ENCODE data around the gene VSIR.

The VSIR gene

DNA sequence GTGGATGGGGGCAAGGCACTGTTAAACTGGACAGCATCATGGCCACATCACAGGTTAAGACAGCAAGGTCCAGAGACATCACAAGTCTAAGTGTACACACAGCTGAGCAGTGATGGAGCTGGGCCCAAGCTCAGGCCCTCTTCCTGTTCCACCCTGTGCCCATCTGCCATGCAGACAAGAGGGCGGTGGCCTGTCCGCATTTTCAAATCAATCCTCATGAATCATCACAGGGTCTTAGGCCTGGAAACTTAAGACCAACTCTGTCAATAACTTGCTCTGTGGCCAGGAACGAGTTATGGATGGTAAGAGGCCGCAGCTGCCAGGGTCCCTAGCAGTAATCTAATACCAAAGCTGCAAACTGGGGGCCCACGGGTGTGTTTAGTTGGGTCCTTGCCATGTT is 56.9 kb downstream of the VSIR start:
- DNase-seq, result no peak

DNA sequence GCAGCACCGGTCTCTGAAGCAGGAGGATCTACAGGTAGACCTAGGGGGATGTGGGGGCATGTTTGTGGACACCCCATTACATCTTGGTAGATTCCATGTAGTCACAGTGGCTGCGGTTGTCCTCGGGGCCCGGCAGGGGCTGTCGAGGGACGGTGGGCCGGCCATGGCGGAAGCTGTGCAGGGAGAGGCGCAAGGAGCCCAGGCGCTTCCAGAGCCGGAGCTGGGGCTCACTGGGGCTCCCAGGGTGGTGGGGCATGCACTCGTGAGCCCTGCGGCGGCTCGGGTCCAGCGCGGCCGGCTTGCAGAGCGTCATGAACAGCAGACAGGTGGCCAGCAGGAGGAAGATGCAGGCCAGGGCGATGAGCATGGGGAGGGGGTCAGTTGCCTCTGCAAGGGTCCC is 57.5 kb downstream of the VSIR start:
- no peak for DNase-seq

DNA sequence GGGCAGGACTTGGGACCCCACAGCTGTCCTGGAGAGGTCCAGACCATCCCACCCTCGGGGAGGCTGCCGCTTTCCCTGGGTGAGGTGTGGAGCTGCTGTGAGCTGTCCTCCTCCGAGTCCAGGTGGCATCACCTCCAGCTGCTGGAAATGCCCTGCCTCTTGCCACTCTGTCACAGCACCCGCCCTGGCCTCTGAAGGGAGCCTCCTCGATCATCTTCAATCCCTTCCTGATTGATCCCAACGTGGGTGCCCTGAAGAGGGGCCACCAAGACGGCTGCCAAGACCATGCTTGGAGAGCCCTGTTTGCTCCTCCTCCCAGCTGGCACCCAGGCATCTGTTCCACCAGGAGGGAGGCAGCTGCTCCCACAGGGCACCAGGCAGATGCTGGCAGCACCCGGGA is 58.3 kb downstream of the VSIR start:
- peak in 1 of 58 donors; percentile 15 for DNase-seq

DNA sequence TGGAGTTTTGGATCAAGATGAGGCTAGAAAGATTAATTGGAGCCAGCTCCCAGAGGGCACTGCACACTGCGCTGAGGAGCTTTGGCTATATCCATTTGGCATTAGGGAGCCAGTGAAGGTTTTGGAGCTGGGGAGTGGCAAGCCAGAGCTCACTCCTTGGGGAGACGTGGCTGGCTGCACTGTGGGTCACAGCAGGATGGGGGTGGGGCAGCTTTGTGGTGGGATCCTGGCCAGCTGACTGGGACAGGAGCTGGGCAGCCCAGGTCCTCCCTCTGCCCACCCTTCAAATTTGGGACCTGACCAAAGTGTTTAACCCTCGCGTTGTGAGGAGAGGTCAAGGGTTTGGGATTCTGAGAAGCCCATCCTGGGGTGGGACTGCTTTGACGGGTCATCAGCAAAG is 58.7 kb downstream of the VSIR start:
- peak in 1 of 58 donors; percentile 20 for DNase-seq

DNA sequence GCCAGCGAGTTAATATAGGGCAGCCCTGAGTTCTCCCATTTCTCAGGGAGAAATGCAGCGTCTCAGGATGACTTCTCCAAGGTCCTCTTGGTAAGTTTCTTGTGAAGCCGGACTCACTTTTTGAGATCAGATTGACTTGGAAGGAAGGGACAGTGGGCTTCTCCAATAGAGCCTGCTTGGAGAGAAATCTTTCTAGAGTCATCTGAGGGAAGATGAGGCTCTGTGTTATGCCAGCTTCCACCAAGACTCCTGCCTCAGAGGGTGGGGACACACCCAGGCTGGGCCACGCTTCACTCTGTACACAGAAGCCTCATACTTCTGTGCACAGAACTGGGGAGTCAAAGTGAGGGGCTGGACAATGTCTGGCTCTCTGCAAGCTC is 59.3 kb downstream of the VSIR start:
- DNase-seq, result no peak

DNA sequence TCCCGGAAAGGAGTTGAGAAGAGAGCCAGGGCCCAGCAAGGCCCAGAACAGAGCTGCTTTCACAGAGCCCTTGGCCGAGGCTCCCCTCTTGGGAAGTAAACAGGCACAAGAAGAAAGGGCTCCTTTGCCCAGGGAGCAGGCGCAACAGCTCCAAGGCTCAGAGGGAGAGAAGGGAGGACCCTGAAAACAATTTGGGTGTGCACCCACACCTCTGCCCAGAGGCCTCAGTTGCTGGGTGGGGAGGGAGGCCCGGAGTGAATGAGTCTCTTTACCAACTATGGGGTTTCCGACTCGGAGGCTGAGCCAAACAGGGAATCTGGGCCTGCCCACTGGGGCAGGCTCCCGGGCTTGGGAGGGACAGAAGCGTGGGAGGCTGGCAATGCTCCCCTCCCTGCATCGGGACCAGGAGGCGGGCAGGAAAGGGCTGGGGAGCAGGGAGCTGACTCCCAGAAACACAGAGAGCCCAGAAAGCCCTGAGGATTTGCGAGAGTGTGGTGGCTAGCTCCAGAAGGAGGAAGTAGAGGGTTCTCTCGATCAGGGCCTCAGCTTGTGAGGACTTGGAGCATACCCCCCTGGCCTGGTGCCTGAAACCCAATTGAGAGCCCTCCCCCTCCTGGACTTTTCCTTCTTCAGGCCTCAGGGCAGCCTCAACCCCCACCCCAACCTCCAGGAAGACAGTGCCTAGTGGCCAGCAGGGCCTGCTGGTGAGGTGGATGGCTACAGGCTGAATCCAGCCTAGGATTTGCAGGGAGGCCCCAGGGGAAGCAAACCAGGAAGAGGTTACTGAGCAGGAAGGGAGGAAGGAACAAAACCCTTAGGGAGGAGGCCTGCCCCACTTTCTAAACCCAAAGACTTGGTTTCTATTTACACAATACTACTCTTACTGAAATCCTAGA is 59.9 kb downstream of the VSIR start:
- DNase-seq, result peak; percentile 23 to 99 (median 90)

DNA sequence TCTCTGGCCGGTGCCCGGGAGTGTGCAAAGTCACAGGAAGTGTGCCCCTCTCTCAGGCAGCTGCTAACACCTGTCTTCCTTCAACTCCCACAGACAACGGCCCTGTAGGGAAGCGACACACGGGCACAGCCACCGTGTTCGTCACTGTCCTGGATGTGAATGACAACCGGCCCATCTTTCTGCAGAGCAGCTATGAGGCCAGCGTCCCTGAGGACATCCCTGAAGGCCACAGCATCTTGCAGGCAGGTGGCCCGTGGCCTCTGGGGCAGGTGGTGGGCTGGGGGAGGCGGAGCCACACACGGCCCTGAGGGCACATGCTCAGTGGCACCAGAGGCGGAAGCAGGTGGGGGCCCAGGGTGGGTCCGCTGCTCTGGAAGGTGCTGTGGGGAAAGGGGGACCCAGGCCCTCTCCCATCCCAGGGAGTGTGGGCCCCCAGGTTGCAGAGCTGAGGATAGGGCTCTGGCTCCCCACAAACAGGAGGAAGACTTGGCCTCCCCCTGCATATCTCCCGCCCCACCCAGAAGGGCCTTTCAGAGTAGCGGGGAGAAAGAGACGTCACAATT is 60.7 kb downstream of the VSIR start:
- DNase-seq, result no peak

DNA sequence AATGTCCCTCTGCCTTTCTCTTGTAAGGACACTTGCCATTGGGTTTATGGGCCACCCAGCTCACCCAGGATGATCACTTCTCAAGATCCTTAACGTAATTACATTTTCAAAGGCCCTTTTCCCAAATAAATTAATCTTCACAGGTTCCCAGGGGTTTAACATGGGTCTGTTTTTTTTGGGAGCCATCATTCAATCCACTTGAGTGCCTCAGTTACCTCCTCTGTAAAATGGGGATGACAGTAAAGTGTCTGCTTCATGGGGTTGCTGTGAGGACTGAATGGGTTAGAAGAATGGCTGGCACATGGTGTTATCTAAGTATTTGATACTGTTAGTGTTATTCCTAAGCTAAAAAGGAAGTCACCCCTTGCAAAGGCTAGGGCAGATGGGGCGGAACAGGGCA is 61.1 kb downstream of the VSIR start:
- no peak for DNase-seq

DNA sequence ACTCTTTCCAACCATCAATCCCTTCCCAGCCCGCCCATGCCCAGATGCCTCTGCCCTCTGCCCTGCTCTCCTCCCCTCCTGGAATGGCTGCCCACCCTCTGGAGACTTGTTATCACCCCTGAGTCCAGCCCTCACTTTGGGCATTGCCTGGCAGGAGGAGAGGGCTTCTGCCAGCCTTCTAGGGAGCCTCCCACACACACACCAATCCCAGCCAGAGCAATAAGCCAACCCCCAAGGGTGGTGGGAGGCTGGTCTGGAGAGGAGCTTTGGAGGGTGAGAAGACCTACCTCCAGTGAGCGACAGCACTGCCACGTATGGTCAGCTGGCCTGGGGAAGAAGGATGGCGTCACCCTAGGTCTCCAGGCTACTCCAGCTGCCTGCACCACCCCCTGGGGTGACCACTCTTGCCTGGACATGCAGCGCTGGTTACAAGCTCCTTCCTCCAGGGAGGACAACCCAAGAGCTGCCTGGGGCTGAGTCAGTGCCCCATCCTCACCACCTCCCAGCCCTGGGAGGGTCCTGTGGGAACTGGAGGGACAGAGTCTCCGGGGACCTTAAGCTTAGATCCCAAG is 62.2 kb downstream of the VSIR start:
- DNase-seq, result no peak

DNA sequence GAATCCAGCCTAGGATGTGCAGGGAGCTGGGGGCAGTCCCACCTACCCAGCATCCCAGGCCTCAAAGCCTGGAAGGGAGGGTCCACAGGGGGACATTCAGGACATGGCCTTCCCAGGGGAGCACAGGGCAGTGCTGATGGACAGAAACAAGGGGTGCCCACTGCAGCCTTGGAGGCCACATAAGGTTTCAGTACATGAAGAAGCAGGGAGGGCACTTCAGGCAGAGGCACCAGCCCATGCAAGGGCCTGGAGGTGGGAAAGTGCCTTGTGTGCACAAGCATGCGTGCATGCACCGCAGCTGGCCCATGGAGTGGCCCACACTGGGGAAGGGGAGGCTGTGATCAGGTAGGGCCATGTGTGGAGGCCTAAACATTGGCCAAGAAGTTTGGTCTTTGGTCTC is 62.8 kb downstream of the VSIR start:
- DNase-seq, result no peak

DNA sequence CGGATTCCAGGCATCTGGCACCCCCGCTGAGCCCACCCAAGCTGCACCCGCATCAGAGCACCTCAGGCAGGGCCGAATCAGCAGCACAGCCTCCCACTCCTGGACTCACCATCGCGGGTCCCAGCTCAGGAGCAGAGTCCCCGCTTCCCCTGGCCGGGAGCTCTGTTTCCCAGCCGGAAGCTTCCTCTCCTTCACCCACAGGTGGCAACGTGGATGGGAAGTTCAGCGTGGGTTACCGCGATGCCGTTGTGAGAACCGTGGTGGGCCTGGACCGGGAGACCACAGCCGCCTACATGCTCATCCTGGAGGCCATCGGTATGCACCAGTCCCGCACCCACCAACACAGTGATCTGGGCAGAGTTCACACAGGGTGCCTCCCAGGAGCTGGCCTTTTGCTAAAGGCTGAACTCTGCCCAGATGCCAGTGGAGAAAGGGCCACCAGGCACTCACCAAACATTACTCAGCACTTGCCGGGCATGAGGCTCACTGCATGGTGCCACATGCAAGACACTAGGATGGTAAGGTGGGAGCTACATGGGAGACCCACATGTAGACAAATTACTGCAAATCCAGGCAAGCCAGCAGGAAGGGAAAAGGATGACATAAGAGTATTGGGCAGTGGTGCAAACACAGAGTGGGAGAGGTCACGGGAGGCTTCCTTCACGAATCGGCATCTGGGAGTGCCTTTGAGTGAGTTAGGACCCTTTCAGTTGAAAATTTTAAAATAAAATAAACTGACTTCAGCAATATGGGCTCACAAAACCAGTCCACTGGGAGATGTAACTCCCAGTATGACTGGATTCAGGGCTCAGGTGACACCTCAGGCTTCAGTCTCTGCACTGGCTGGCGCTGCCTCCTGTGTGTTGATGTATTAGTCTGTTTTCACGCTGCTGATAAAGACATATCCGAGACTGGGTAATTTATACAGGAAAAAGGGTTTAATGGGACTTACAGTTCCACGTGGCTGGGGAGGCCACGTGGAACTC is 64.1 kb downstream of the VSIR start:
- no peak for DNase-seq

DNA sequence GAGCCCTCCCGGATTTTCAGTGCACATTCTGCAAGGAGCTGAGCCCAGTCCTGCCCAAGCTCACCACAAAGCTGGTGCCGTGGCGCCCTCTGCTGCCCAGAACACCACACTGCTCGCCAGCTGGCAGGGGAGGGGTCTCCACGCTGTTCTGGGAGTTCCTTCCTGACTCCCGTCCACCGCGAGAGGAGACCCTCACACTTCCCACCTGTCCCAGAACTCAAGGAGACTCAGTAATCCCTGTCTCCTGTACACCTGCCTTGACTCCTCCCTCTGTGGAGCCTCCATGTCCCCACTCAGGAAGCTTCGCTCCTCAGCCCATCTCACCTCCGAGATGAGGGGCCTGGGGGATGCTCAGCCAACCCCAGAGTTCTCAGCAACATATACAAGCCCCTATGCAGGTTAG is 65.0 kb downstream of the VSIR start:
- DNase-seq, result peak in 47 of 58 donors; percentile 13 to 72 (median 40)

DNA sequence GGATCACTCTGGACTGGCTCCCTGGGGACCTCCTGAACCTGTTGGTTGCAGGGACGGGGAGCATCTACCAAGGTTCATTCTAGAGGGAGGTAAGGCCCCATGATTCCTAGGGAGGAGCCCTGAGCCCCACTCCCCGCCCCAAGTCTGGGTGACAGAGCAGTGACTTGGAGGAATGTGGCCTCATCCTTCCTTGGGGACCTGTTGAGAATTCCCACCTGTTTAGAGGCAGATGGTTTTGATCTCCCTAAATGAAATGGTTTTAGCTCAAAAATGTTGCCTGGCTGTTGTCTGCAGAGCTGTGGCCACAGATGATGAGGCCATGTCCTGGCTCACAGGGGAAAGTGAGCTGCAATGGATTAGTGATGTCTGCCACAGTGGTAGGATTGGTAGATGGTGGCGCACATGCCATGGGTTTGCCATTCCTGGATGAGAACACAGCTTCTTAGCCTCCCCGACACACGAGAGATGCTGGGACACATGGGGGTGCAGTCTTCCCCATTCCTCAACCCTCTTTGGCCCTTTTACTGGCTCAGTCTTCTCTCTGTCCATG is 66.0 kb downstream of the VSIR start:
- no peak for DNase-seq

DNA sequence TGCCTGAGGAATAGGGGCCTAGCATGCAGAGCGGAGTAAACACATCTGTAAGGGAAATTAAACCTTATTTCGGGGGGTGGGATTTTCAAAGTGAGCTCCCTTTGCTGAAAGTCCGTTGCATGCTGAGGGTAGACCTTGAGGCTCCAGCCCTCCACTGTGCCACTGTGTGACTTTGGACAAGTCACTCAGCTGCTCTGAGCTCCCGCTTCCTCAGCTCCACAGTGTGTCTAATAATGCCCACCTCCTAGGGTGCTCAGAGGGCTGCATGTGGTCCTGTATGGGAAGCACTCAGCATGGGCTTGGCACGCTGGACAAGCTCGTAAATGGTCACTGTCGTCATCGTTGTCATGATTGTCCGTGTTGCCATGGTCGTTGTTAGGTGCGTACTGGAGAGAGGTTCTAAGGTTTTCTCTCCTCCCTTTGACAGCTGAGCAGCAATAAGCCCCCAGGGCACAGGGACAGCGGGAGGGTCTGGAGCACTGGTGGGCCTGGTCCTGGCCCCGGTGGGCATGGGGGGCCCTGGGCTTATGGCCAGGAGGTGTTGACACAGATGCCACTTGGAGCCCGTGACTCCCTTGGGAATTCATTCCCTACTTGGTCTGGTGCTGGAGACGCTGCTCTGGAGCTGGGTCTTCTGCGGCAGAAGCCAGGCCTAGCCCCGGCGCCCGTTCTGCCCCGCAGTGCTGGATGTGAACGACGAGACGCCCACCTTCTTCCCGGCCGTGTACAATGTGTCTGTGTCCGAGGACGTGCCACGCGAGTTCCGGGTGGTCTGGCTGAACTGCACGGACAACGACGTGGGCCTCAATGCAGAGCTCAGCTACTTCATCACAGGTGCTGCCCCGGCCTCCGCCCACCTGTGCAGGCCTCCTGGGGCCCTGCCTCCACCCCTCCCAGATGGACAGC is 66.9 kb downstream of the VSIR start:
- DNase-seq, result no peak

DNA sequence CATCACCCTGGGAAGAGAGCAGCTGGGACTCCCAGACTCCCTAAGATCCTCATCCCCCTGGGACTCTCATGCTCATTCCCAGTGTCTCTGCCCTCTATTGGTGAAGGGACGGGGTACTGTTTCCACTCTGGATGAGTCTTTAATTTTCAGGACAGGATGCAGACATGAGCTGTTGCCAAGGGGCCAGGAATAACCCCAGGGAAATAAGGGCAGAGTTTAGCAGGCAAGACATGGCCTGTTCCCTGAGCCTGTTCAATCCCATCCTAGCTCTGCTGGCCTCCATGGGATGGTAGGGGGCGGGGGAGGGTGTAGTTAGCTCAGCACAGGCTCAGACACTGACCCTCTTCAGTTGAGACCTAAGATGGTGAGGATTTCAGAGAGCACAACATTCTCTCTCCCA is 67.7 kb downstream of the VSIR start:
- no peak for DNase-seq

DNA sequence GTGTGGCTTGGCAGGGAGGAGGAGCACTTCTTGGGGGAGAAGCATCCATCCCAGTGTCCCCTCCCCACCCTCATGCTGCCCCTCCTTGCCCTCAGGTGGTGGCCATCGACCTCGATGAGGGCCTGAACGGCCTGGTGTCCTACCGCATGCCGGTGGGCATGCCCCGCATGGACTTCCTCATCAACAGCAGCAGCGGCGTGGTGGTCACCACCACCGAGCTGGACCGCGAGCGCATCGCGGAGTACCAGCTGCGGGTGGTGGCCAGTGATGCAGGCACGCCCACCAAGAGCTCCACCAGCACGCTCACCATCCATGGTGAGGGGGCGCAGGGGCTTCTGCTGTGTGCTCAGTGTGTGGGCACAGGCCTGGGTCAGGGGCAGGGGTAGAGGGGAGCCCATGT is 68.5 kb downstream of the VSIR start:
- no peak for DNase-seq

DNA sequence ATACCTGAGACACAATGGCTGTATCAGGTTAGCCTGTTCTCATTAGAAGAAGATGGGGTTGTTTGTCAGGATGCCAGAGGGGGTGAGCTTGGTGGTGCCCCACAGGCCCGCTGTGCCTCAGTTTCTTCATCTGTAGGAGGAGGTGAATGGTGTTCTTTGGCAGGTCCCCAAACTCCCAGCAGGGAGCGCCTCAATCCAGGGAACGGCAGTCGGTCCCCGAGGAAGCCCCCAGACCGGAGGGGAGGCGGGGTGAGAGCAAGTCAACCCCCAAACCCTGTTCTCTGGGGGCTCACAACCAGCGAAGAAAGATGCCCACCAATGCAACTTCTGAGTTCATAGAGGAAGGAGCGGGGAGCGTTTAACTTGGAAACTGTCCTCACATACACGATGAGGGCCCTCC is 69.7 kb downstream of the VSIR start:
- DNase-seq, result no peak

DNA sequence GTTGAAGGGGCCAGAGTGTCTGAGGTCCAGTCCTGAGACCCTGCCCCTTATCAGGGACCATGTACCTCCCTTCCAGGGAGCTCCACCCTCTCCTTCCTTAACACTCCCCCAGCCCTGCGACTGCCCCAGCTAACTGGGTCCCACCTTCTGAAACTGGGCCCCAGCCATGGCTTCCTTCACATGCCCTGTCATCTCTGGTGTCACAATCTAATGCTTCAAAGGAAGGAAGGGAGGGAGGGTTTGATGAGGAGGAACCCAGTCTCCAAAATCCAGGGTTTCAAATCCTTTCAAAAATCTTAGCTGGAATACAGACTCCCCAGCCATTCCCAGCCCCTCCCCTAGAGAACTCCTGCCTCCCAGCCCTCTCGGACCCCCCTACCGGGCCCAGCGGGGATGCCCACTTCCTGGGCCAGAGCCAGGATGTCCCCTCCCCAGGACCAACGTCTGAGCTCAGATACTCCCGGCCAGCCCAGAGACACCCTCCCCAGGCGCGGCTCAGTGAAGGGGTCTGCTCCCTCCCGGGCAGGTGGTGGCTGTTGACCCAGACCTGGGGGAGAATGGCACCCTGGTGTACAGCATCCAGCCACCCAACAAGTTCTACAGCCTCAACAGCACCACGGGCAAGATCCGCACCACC is 71.7 kb downstream of the VSIR start:
- DNase-seq, result no peak

DNA sequence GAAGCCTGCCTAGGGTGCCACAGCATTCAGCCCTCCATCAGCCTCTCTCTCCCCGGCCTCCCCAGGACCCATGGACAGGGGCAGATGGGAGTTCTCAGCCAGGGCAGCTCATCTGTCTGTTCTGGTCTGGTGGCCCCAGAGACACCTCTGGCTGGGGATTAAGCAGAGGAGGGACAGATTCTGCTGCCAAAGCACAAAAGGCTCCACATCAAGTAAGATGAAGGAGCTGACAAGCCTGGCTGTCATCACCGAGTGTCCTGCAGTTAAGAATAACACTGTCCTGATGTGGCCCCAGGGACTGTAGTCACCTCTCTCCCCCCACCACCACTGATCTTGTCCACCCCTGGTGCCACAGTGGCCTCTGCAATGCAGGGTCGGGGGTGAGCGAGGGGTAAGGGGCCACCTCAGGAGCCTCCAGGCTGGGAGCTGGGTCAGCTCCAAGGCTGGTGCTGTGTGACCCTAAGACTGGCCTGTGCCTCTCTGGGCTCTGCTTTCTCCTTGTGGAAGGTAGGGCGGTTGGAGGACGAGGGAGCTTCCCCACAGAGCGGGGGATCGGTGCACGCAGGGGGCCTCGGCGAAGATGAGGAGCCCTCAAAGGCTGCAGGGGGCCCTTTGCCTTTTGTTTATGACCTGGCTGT is 72.5 kb downstream of the VSIR start:
- no peak for DNase-seq
